Pancreas (tissue), 10 donors: ENCODE results near the gene BOLA2B. TPM values are rescaled to one million over a fixed set of nuclear protein-coding genes. Genes with fewer than 3 reads are reported as not detected.
A peak's percentile ranks its signal among the peaks of the same experiment; 100 is the strongest.
"Not testable (repeated sequence)": the region's sequence is repeated elsewhere in the genome, so short reads cannot be mapped to it uniquely, and the experiment has no call there.

Experiments used
- ATAC-seq, 4 donors: fragments of 200-7000 bp; cut with Tn5 transposase; one replicate each; pipeline versions ENCODE4 v1.8.0 to v1.9.1; 2020; ENCODE audit warnings: mild to moderate bottlenecking in 4 of 4, moderate library complexity in 4 of 4
- DNase-seq, 6 donors: peaks; one replicate each; pipeline ENCODE4 v3.0.0-alpha.2; 2020
- FAIRE-seq: peaks from 2 replicates; lab custom pipeline; 2012; peaks lifted over from hg19 to GRCh38; lab: Jason Lieb, UNC
- H3K27ac ChIP-seq, 4 donors: fragments of 200-600 bp; sonication (generic); 1 replicate in 3 of 4; 2 replicates in 1 of 4; pipeline versions ENCODE4 v1.5.0 to v1.8.0; 2020
- H3K27me3 ChIP-seq, 4 donors: fragments of 200-600 bp; one replicate each; pipeline ENCODE4 v1.8.0; 2021
- H3K36me3 ChIP-seq, 3 donors: fragments of 200-600 bp; sonication (generic) in 1 of 3; one replicate each; pipeline versions ENCODE4 v1.5.0 to v1.8.0; 2020 to 2021
- H3K4me1 ChIP-seq, 3 donors: fragments of 200-600 bp; one replicate each; pipeline ENCODE4 v1.8.0; 2021
- H3K4me3 ChIP-seq, 4 donors: fragments of 200-600 bp; sonication (generic) in 2 of 4; one replicate each; pipeline versions ENCODE4 v1.5.0 to v1.8.0; 2020 to 2021
- H3K9me3 ChIP-seq, 4 donors: fragments of 200-600 bp; one replicate each; pipeline ENCODE4 v1.8.0; 2021
- WGBS, 2 donors: extraction: QIAGEN DNeasy Blood & Tissue Kit; methylation state at CpG; one replicate each; pipeline ENCODE4 v1.1.7; 2013; 5-methylcytosine and 5-hydroxymethylcytosine counted together
- intact Hi-C, 3 donors: fragments of 100-400 bp; cut with DNase I; formaldehyde crosslinking; loops; one replicate each; pipeline versions ENCODE4 v1.11.1 to v1.14.2; 2022
- polyA plus RNA-seq, 2 donors: library from polyadenylated mRNA; stranded (reverse); fragments of 200-250 nt; gene quantifications; one replicate each; pipeline ENCODE4 v1.2.3, GENCODE V29; 2013
- total RNA-seq, 6 donors: library from RNA; stranded (reverse); fragmentation: NEBNext Ultra II Directional in 4 of 6; extraction: Animal tissue kit (Norgen Biotek cat#: 25700) in 4 of 6; gene quantifications; one replicate each; pipeline versions ENCODE4 v1.2.1 to v1.2.4, GENCODE V29; 2021 to 2023
- donor health status: healthy with polysubstance abuse.
- donor health status: DM: no; HTN: no; CAD: no; lungs with moderate emphysema.
- donor health status: DM: no; HTN: no; CAD: no.
- donor health status: control.
- donor health status: control.
- donor health status: Bipolar disorder and iron deficiency.
- donor health status: DM: yes; HTN: yes; CAD: no.
- donor health status: DM: no; HTN: no; CAD: no.
- donor health status: DM: no; HTN: no; CAD: no.
- donor health status: DM: yes; HTN: yes; CAD: no.

BOLA2B gene
- total RNA-seq (10 to 100 TPM; 17.3 to 39.1 (median 30.6) TPM), polyA plus RNA-seq (100 to 1,000 TPM in 1 of 2 donors, 10 to 100 TPM in 1; 77.2 to 138 TPM)

DNA sequence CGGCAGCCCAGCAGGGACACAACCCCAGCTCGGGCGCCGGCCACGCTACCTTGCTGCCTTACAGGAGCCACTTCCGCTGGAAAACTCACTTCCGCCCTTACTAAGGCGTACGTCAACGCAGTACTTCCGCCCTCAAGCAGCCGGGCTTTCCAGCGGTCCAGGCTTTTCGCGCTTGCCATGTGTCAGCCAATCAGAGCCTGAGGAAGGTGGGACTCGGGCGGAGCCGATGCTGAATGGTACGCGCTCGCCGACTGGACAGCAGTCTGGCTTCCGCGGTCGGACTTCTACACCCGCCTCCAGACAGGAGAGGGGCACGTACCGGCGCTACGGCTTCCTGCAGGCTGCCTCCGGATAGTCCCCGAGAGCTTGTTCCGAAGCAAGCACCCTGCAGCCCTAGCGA lies at the start of gene BOLA2B, which contains the start of gene SLX1A:
TSS of gene BOLA2B (minus strand) at position 52 of the 400 bp plus-strand sequence. CDS start 71 bp downstream, outside the sequence.
TSS of gene SLX1A (plus strand) at position 261 of the 400 bp plus-strand sequence. CDS start 210 bp downstream, outside the sequence.
- H3K36me3 ChIP-seq, H3K4me1 ChIP-seq, H3K27ac ChIP-seq, DNase-seq, H3K9me3 ChIP-seq, intact Hi-C loops, H3K27me3 ChIP-seq: not testable (repeated sequence)
- H3K4me3 ChIP-seq, result peak within 1 kb of the TSS in 2 of 4 donors; percentile 25 to 38
- FAIRE-seq, result peak; percentile 94
- peak; percentile 91 to 97 (median 91) for ATAC-seq
- no CpG with 5 or more reads among the region's 34 CpGs for WGBS, 2 donors

DNA sequence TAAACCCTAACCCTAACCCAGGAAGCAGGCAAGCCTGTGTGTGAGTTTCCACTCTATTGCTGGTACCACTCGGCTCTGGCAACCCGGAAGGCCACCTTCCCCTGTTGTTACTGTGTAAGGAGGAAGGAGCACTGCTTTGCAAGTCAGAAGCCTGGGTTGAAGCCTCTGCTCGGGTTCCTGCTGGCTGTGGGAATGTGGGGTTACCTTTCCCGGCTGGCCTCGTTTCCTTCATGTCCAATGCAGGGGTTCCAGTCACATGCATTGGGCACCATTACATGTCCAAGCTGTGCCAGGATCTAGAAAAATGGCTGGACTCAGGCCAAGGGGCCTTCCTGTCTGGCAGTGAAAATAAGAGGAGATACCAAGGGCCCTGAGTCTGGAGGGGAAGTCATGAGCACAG lies 23.6 kb upstream of the BOLA2B start:
- ATAC-seq, H3K4me3 ChIP-seq, H3K27ac ChIP-seq, H3K36me3 ChIP-seq, H3K27me3 ChIP-seq, H3K4me1 ChIP-seq, intact Hi-C loops, FAIRE-seq, H3K9me3 ChIP-seq: not testable (repeated sequence)
- peak in 3 of 6 donors; percentile 4 to 10 (median 6) for DNase-seq
- WGBS, 2 donors, result 60 to 76% methylated on average over 3 of the region's 5 CpGs

DNA sequence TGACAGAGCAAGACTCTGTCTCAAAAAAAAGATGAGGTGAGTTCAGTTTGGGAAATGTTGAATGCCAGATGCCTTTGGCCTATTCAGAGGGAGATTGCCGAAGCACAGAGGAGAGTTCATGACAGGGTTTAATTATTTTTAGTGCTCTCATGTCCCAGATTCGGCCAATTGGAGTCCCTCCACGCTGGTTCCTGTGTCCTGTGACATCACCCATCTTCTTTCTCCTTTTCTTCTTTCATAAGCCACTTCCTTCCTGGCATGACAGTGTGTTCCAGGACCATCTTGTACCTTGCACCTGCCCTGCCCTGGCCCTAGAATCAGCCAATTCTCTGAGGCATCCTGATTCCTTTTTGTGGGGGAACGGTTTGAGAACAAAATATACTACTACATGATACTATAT lies 17.9 kb upstream of the BOLA2B start:
- intact Hi-C loops, H3K9me3 ChIP-seq, H3K27ac ChIP-seq, ATAC-seq, H3K27me3 ChIP-seq, FAIRE-seq, H3K4me1 ChIP-seq, DNase-seq, H3K36me3 ChIP-seq, H3K4me3 ChIP-seq: not testable (repeated sequence)
- WGBS, 2 donors, result no CpG with 5 or more reads among the region's 4 CpGs

DNA sequence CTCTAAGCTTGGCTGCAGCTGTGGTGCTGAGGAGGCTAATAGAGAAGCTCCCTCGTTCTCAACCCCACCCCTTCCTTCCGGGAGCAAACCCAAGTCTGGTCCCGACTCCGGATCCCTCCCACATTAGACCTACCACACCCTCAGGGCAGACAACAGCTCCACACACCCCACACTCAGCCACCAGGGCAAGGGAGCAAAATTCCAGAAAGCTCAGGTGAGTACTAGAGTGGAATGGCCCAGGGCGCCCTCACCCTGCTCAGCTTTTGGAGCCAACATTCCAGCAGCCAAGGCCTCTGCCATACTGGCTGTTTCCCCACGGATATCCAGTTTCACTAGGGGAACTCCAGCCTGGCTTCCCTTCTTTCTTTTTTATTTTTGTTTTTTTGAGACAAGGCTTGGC lies 15.6 kb upstream of the BOLA2B start:
- intact Hi-C loops, H3K4me1 ChIP-seq, H3K36me3 ChIP-seq, FAIRE-seq, H3K27ac ChIP-seq, H3K9me3 ChIP-seq, H3K27me3 ChIP-seq, H3K4me3 ChIP-seq: not testable (repeated sequence)
- WGBS, 2 donors, result 14 to 16% methylated on average over 4 of the region's 6 CpGs
- peak; percentile 33 to 59 (median 50) for ATAC-seq
- peak in 5 of 6 donors; percentile 5 to 30 (median 23) for DNase-seq

DNA sequence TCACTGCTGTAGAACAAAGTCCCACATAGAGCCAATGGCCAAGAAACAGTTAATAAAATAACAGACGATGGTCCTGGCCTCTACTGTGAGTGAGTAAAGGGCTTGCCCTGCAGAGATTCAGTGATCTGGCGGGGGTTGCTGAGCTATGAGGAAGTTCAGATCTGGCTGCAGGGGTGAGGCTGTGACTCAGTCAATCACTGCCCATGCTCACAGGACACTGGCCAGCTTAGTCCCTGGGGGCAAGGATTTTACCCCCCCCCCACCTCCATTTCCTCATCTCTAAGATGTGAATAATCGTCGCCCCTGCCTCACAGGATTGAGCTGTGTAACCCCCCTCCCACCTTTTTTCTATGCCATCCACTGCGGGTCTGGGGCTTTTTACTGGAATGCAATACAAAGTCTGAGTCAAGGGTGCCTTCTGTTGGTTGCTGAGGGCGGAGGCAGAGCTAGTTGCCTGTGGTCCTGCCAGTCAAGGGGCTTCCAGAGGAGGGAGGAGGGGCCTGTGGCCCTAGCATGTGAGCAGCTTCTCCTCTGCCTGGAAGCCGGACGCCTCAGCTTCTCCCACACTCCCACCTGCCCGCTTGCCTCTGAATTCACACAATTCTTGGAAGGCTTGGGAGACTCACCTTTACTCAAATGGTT lies 13.7 kb upstream of the BOLA2B start:
- DNase-seq, result peak in 4 of 6 donors; percentile 2 to 13 (median 6)
- H3K4me3 ChIP-seq, H3K9me3 ChIP-seq, H3K4me1 ChIP-seq, H3K36me3 ChIP-seq, FAIRE-seq, H3K27me3 ChIP-seq, intact Hi-C loops, H3K27ac ChIP-seq: not testable (repeated sequence)
- WGBS, 2 donors, result 18 to 47% methylated on average over 2 of the region's 9 CpGs
- peak in 3 of 4 donors; percentile 31 to 63 (median 60) for ATAC-seq

DNA sequence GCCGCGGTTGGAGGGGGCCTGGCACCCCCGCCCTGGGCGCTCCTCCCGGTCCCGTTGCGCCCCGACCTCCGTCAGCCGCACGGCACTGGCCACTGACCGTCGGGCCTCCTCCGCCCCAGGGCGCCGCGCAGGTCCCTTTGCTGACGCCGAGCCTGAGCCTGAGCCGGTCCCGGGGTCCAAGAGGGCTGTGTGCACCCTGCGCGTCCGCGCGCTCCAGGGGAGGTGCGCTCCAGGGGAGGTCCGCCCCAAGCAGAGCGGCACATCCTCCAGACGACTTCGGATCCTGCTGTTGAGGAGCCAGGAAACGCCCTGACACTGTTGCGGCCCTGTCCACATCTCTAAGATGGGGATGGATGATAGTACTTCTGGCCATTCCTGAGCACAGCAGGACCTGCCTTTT lies 12.8 kb upstream of the BOLA2B start:
- H3K4me3 ChIP-seq, result peak overlapping the region in 3 of 4 donors; percentile 35 to 49 (median 48)

DNA sequence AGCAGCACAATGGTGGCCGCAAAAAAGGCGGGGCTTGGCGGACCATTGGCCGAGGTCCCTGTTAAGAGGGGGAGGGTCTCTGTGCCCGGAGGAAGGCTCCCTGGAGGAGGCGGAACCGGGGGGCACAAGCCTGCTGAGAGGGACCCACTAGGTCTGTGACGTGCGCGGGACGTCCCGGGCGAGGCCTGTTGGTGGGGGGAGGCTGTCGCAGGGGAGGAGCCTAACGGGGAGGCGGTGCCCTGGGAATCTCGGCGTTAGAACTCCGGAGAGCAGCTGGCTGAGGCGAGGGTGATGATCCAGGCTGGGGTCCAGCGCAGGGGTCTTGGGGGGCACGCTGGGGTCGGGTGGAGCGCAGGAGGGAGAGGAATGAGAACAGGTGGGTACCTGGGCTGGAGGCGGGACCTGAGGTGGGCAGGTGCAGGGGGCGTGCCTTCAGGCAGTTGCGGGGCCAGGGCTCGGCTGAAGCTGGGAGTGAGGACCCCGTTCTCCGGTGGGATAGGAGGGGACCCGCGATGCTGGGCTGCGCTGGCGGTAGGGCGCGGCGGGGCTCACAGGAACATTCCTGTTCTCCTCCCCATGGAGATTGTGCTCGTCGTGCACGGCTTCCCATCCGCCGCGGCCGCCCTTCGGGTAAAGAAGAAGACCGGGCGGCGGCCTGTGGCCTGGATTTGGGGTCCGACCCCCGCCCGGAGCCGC lies 12.2 kb upstream of the BOLA2B start:
- ATAC-seq, result peak; percentile 67 to 79 (median 72)
- H3K4me1 ChIP-seq, H3K9me3 ChIP-seq, H3K27ac ChIP-seq, intact Hi-C loops, H3K36me3 ChIP-seq, FAIRE-seq, H3K27me3 ChIP-seq: not testable (repeated sequence)
- H3K4me3 ChIP-seq, result peak overlapping the region; percentile 35 to 49 (median 48)
- peak; percentile 4 to 72 (median 15) for DNase-seq
- 0 to 2% methylated on average over 14 to 20 of the region's 52 CpGs for WGBS, 2 donors

More for the DNA sequence above, 12.8 kb upstream of the BOLA2B start:
- intact Hi-C loops, H3K4me1 ChIP-seq, FAIRE-seq, H3K9me3 ChIP-seq, H3K36me3 ChIP-seq, H3K27me3 ChIP-seq, H3K27ac ChIP-seq, DNase-seq: not testable (repeated sequence)
- no CpG with 5 or more reads among the region's 33 CpGs for WGBS, 2 donors
- peak; percentile 21 to 44 (median 36) for ATAC-seq

DNA sequence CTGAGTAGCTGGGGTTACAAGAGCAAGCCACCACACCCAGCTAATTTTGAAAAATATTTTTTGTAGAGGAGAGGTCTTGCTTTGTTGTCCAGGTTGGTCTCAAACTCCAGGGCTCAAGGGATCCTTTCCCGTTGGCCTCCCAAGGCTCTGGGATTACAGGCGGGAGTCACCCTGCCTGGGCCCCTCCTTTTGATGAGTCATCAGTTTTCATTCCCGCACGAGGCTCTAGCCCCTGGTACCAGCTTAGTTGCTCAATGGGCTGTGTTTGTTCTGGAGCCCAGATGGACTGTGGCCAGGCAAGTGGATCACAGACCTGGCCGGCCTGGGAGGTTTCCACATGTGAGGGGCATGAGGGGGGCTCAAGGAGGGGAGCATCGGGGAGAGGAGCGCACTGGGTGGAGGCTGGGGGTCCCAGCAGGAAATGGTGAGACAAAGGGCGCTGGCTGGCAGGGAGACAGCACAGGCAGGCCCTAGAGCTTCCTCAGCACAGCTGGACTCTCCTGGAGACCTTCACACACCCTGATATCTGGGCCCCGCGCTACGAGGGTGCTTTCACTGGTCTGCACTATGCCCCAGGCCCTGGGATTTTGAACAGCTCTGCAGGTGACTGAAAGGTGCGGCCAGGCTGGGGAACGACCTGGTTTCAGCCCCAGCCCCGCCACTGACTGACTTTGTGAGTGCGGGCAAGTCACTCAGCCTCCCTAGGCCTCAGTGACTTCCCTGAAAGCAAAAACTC lies 6.3 kb upstream of the BOLA2B start:
- H3K4me1 ChIP-seq, DNase-seq, H3K27me3 ChIP-seq, H3K36me3 ChIP-seq, H3K9me3 ChIP-seq, H3K27ac ChIP-seq, intact Hi-C loops, FAIRE-seq, H3K4me3 ChIP-seq: not testable (repeated sequence)
- WGBS, 2 donors, result no CpG with 5 or more reads among the region's 15 CpGs
- peak; percentile 76 to 81 (median 80) for ATAC-seq

DNA sequence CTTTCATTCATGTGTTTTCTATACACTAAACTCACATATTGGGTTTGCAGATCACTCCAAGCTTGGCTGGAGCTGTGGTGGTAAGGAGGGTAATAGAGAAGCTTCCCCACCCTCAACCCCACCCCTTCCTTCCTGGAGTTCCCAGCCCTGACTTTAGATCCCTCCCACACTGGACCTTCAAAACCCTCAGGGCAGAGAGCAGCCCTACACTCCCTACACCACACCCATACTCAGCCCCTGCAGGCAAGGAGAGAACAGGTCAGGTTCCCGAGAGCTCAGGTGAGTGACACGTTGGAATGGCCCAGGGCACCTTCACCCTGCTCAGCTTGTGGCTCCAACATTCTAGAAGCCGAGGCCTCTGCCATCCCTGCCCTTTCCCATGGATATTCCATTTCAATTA lies 5.6 kb upstream of the BOLA2B start, which contains the start of gene SULT1A3:
TSS of gene SULT1A3 (plus strand) at position 207 of the 400 bp plus-strand sequence. CDS start 1,474 bp downstream, outside the sequence.
- FAIRE-seq, intact Hi-C loops: not testable (repeated sequence)
- ATAC-seq, result peak in 1 of 4 donors; percentile 0

DNA sequence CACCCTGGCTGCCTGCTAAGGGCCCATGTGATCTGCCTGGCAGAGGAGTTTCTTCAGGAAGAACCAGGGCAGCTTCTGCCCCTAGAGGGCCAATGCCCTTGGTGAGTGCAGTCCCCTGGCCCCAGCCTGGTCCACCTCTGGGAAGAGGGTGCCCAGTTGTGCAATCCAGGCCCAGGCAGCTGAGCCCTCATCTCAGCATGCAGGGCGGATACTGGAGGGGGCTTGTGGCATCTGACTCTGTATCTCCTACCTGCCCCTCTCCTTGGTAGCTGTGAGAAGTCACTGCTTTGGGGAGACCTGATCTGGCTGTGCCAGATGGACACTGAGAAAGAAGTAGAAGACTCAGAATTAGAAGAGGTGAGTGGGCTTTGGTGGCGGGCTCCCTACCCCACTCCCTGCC lies 3.5 kb upstream of the BOLA2B start:
- not testable (repeated sequence) for ATAC-seq

More for the DNA sequence above, 5.6 kb upstream of the BOLA2B start, which contains the start of gene SULT1A3:
- WGBS, 2 donors, result no CpG with 5 or more reads among the region's 3 CpGs
- not testable (repeated sequence) for H3K4me1 ChIP-seq, H3K27me3 ChIP-seq, DNase-seq, H3K27ac ChIP-seq, H3K4me3 ChIP-seq, H3K36me3 ChIP-seq, H3K9me3 ChIP-seq

DNA sequence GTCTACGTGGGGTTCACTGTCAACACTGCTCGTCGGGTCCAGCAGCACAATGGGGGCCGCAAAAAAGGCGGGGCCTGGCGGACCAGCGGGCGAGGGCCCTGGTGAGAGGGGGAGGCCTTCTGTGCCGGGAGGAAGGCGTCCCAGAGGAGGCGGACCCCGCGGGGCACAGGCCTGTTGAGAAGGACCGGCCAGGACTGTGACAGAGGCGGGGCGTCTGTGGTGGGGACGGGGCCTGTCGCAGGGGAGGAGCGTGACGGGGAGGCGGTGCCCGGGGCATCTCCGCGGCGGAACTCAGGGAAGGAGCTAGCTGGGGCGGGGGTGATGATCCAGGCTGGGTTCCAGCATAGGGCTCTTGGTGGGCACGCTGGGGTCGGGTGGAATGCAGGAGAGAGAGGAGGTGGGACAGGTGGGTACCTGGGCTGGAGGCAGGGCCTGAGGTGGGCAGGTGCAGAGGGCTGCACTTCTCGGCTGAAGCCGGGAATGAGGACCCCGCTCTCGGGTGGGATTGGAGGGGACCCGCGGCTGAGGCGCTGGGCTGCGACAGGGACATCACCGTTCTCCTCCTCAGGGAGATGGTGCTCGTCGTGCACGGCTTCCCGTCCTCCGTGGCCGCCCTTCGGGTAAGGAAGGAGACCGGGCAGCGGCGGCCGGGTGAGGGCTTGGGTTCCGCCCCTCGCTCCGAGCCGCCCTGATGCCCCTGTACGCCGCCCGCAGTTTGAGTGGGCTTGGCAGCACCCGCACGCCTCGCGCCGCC lies 883 bp upstream of the BOLA2B start:
- ATAC-seq, result peak; percentile 70 to 86 (median 76)
- peak; percentile 17 to 76 (median 44) for DNase-seq
- FAIRE-seq, H3K9me3 ChIP-seq, H3K27ac ChIP-seq, H3K36me3 ChIP-seq, H3K27me3 ChIP-seq, intact Hi-C loops, H3K4me1 ChIP-seq: not testable (repeated sequence)
- H3K4me3 ChIP-seq, result peak overlapping the region in 2 of 4 donors; percentile 25 to 38
- 7 to 14% methylated on average over 10 to 18 of the region's 60 CpGs for WGBS, 2 donors

More for the DNA sequence above, 3.5 kb upstream of the BOLA2B start:
- H3K4me1 ChIP-seq, FAIRE-seq, intact Hi-C loops, H3K9me3 ChIP-seq, H3K36me3 ChIP-seq, H3K27me3 ChIP-seq, H3K4me3 ChIP-seq, H3K27ac ChIP-seq: not testable (repeated sequence)
- peak in 2 of 6 donors; percentile 31 to 37 for DNase-seq
- WGBS, 2 donors, result 34 to 91% methylated on average over 1 of the region's 2 CpGs
